ENCODE data around the gene HIGD1B. TPM values are rescaled to one million over a fixed set of nuclear protein-coding genes. Genes with fewer than 3 reads are reported as not detected.

Gene HIGD1B
- total and polyA plus RNA-seq, 8 donors: 0.35 to 14.6 (median 1.4) TPM; not detected in 1

DNA sequence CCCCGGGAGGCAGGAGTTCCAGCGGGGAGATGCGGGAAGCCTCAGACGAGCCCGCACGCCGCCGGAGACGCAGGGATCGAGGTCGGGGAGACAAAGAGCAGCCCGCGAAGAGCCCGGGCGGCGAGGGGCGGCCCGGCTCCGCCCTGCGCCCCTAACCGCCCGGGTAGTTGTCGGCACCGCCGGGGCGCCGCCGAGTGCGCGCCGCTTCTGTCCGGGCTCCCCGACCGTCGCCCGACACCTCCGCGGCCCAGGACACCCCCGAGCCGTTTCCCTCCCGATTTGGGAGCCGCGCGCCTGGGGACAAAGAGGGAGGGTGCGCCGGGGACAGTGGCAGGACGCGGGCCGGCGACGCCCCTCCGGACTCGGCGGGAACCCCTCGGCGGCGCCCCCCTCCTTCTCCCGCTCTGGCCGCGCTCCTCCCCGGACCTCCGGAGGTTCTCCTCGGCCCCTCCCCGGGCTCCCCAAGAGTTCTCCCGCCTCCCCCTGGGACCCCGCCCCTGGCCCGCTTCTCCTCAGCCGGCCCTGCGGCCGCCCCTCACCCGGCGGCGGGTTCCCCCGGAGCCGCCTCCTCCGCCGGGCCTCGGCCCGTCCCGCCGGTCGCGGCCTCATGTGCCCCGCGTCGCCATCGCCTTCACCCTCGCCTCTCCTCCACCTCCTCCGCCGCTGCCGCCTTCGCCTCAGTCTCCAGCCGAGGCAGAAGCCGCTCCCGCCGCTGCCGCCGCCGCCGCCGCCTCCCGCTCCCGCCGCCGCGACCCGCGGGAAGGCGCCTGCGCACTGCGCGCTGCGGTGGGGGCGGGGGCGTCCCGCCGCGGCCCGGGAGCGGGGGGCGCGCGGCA lies 17.9 kb upstream of the HIGD1B start, which contains the start of gene GJC1:
TSS of gene GJC1 (minus strand) at position 765 of the 836 bp plus-strand sequence. CDS start 24,470 bp downstream, outside the sequence.
- no peak for FAIRE-seq
- Histone ChIP-seq H3K36me3 (no peaks in the 10 kb centered on the region), H3K4me1 (peaks cover 0 to 4% (median 0%) of the 10 kb centered on the region in 3 donors), H3K4me3 (peak within 1 kb of the TSS; percentile 10 to 56 (median 34)), H3K9me3 (no peaks in the 10 kb centered on the region), H3K27ac (peak within 1 kb of the TSS in 1 of 4 donors; percentile 30), H3K27me3 (peaks cover 4 to 56% (median 12%) of the 10 kb centered on the region in 4 donors)
- DNase-seq: peak in 2 of 6 donors; percentile 63 to 66
- WGBS, 2 donors: 2% methylated on average over 71 to 123 of the region's 123 CpGs
- peak in 3 of 4 donors; percentile 12 to 76 (median 50) for ATAC-seq
- intact Hi-C loops (cut with DNase I): no loop called here
- TF ChIP-seq, protein P1, sequence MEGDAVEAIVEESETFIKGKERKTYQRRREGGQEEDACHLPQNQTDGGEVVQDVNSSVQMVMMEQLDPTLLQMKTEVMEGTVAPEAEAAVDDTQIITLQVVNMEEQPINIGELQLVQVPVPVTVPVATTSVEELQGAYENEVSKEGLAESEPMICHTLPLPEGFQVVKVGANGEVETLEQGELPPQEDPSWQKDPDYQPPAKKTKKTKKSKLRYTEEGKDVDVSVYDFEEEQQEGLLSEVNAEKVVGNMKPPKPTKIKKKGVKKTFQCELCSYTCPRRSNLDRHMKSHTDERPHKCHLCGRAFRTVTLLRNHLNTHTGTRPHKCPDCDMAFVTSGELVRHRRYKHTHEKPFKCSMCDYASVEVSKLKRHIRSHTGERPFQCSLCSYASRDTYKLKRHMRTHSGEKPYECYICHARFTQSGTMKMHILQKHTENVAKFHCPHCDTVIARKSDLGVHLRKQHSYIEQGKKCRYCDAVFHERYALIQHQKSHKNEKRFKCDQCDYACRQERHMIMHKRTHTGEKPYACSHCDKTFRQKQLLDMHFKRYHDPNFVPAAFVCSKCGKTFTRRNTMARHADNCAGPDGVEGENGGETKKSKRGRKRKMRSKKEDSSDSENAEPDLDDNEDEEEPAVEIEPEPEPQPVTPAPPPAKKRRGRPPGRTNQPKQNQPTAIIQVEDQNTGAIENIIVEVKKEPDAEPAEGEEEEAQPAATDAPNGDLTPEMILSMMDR (IDR thresholded peaks at IDR 0.05): no peak

DNA sequence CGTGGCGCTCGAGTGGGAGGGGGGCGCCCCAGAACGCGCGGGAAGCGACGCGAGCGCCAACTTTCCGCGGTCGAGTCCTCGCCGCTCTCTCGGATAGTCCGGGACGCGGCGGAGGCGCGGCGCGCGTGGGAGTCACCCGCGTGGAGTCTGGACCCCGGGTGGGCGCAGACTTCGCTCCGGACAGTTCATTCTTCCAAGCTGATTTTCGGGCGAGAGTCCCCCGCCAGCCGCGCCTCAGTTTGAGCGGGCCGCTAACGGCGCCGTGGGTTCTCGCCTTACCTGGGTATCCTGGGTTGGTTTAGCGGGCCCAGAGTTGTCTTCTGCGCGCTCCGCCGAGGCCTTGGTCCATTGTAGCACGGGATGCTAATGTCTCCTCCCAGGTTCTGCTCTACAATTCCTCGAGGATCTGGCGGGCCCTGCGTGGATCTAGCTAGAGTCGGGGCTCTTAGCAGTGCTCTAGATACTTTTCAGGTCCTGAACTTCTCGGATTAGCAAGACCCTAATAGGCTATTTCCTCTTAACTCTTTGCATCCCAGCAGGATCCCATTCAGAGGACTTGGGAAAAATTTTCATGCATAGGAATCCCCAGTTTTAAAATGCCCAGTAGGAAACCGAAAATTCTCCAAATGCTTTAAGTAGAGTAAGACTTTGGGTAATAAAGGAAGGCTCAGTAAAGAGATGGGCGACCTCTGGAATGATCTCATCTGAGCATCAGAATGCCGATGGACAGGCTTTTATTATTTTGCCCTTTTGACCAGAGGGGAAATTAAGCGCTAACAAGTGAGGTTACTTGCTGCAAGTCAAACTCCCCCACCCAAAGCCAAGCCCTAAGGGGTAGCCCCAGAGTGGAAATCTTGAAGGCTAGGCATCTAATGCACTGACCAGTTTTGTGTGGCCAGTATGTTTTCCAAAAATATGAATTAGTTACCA lies 17.1 kb upstream of the HIGD1B start:
- no peaks in the 10 kb centered on the region for H3K9me3 ChIP-seq
- FAIRE-seq (no peak), DNase-seq (peak in 2 of 6 donors; percentile 49 to 64), ATAC-seq (peak in 3 of 4 donors; percentile 43 to 68 (median 58))
- H3K27me3 ChIP-seq: peaks cover 4 to 51% (median 12%) of the 10 kb centered on the region in 4 donors
- peak overlapping the region; percentile 10 to 56 (median 34) for H3K4me3 ChIP-seq
- WGBS, 2 donors: 7 to 9% methylated on average over 49 to 58 of the region's 58 CpGs
- no peak overlapping the region for H3K27ac ChIP-seq
- peaks cover 0 to 4% (median 0%) of the 10 kb centered on the region in 3 donors for H3K4me1 ChIP-seq
- H3K36me3 ChIP-seq: no peaks in the 10 kb centered on the region
- intact Hi-C loops (cut with DNase I): no loop called here
- TF ChIP-seq, protein P1 (IDR thresholded peaks at IDR 0.05): no peak

DNA sequence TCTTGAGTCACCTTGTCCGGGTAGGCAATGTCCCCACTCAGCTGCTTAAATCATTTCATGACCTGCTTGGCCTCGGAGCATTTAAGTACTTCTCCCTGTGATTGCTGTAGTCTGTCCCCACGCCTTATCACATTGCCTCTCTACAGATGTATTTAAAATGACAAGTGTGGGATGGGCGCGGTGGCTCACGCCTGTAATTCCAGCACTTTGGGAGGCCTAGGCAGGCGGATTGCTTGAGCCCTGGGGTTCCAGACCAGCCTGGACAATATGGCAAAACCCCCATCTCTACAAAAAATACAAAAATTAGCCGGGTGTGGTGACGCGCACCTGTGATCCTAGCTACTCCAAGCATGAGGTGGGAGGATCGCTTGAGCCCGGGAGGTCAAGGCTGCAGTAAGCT lies 16.3 kb upstream of the HIGD1B start:
- 73 to 90% methylated on average over 12 of the region's 12 CpGs for WGBS, 2 donors
- Histone ChIP-seq H3K9me3 (no peaks in the 10 kb centered on the region), H3K27me3 (peaks cover 4 to 47% (median 12%) of the 10 kb centered on the region in 4 donors), H3K27ac (no peak overlapping the region), H3K4me1 (peaks cover 0 to 4% (median 0%) of the 10 kb centered on the region in 3 donors), H3K36me3 (no peaks in the 10 kb centered on the region), H3K4me3 (no peak overlapping the region)
- ATAC-seq (no peak), DNase-seq (no peak), FAIRE-seq (no peak)
- intact Hi-C loops (cut with DNase I): no loop called here
- TF ChIP-seq, protein P1 (IDR thresholded peaks at IDR 0.05): no peak

DNA sequence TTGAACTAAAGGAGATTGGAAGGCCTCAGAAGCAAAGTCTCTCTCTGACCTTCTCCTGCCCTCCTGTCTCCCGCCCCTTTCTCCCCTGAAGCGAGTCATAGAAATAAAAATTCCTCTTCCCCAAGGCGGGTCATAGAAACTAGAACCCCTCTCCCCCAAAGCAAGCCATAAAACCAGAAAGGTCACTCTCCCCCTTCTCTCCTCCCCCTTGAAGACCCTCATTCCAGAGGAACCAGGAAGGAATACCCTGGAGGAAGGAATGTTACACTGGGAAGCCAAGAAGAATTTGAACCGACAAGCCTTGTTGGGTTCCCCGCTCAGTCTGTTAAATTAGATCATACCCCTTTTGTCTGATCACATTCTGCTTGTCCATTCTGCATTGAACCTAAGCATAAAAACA lies 14.9 kb upstream of the HIGD1B start:
- ATAC-seq (no peak), DNase-seq (no peak), FAIRE-seq (no peak)
- peaks cover 0 to 33% (median 5%) of the 10 kb centered on the region in 4 donors for H3K27me3 ChIP-seq
- no peak overlapping the region for H3K27ac ChIP-seq
- whole genome bisulfite sequencing, 2 donors: 75 to 87% methylated on average over 5 of the region's 5 CpGs
- intact Hi-C loops (cut with DNase I): no loop called here
- H3K4me1 ChIP-seq: peaks cover 0 to 4% (median 0%) of the 10 kb centered on the region in 3 donors
- H3K9me3 ChIP-seq: no peaks in the 10 kb centered on the region
- no peak overlapping the region for H3K4me3 ChIP-seq
- H3K36me3 ChIP-seq: no peaks in the 10 kb centered on the region
- TF ChIP-seq, protein P1 (IDR thresholded peaks at IDR 0.05): no peak
